Activated effector memory CD4-positive, alpha-beta T cell treated with anti-CD3 and anti-CD28 coated beads, Interleukin-2, amount 50 U/mL, for 16 hours (primary cell): ENCODE results near the gene PCYT1A.
"Not testable (repeated sequence)": the region's sequence is repeated elsewhere in the genome, so short reads cannot be mapped to it uniquely, and the experiment has no call there.

Experiments used
- DNase-seq: peaks from one replicate; pipeline ENCODE4 v3.0.0-alpha.2; 2020

PCYT1A gene

DNA sequence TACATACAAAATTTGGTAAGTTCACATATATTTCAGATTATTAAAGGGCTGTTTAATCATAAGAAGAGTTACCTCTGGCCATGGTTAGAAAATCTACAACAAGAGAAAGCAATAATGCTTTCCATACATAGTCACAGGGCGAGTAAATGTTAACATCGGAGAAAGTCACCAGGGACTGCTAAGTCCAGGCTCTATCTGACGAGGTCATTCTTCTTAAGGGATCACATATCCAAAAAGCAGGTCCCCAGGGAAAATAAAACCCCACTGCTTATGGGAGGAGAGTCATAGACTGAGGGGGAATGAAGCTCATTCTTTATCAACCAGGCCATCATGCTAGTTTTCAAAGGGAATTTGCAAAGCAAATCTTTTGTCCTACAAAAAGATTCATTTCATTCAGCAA, 3.1 kb downstream of the PCYT1A start:
- no peak for DNase-seq

DNA sequence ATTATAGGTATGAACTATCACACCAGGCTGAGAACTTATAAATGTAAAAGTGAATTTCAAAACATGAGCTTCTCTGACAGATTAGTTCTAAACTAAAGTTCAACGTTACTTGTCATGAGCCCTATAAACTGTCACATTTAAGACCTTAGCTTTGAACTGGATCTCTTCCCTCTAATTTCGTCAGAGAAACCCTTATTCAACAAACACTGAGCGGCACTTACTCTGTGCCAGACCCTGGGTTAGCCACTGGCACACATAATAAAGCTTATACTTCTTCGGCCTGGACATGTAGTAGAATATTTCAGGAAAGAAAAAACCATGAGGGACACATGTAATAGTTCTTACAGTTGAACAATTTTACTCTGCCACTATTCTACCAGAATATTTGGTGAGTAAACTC, 5.6 kb downstream of the PCYT1A start:
- DNase-seq, result no peak

DNA sequence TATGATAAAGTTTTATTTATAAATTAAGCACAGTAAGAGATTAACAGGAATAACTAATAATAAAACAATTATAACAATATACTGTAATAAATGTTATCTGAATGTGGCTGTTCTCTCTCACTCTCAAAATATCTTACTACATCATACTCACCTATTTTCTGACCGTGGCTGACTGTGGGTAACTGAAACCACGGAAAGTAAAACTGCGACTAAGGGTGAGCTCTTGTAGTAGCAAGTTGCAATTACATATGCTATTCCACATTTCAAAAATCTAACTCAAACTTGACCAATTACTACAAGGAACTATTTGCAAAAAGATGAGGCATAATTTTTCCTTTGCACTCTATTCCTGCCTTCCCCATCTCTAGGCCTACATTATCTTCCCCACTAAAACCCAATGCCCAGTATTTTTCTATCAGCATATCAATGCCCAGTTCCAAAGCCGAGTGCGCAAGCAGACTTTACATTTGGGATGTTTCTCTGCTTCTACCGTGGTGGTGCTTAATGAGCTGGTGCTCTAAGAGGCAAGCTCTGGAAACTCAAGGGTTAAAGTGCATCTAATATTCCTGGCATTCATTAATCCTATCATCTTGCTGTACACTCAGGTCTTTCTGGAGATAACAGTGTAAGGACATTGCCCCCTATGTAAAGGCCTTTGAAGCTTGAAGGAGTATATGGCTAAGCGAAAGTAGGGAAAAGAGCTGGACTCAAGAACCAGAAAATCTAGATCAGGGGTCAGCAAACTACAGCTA, 6.7 kb downstream of the PCYT1A start:
- no peak for DNase-seq

DNA sequence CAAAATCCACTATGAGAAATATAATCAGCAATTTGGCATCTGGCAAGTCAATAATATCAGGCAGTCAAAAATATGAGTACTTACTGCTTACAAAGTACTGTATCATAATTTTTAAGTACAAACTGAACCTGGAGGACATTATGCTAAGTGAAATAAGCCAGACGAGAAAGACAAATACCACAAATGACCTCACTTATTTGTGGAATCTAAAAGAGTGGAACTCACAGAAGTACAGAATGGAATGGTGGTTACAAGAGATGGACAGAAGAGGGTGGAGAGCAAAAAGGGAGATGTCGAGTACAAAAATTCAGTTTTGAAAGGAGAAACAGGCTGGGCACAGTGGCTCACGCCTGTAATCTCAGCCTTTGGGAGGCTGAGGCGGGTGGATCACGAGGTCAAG, 12.4 kb downstream of the PCYT1A start:
- DNase-seq, result no peak

DNA sequence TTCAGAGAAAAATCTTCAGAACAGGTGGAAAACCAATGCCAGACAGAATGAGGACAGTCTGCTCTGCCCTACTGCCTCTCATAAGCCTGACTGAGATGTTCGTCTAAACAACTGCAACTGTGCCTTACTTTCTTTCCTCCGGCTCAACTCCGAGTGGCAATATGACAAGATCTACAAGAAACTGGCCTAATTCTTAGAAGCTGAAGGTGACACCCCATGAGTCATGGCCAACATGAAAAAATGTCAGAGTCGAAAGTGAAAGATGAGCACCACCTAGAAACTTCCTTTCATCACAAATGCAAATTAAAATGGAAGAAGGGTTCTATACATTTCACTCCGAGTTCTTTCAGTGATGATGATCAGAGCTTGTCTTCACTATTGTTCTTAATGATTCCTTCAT, 12.9 kb downstream of the PCYT1A start:
- DNase-seq, result peak; percentile 82

DNA sequence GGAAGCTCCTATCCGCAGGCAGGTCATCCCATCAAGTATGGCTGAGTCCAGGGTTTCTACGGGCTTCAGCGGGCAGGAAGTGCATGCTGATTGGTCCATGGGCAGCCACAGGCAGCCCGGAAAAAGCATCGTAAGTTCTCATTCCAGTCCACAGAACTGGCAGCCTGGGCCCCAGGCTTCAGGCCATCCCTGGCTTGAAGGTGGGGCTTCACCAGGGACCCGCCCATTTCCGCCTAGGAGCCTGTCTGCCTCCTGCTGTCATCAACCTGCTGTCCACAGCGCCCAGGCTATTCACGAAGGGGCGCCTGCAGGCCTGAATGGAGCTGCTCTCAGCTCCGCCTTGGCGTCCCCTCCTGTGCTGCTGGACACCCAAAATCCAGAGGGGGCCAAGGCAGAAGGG, 13.9 kb downstream of the PCYT1A start:
- no peak for DNase-seq

DNA sequence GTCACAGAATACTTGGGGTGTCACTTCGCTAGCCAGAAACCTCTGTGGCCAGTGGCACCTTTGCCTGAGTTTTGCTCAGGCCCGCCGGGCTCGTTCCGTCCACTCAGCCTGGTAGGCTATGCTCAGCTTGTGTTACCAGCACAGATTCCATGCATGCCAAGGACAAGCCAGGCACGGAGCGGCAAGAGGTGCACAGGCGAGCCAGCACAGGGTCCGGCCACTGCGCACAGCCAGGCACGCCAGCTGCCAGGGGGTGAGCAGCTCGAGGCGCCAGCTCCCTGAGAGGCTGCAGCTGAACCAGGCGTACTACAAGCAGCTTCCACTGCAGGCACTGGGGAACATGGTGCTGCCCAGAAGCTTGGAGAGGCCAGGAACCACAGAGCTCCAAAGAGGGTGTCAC, 14.7 kb downstream of the PCYT1A start:
- no peak for DNase-seq

DNA sequence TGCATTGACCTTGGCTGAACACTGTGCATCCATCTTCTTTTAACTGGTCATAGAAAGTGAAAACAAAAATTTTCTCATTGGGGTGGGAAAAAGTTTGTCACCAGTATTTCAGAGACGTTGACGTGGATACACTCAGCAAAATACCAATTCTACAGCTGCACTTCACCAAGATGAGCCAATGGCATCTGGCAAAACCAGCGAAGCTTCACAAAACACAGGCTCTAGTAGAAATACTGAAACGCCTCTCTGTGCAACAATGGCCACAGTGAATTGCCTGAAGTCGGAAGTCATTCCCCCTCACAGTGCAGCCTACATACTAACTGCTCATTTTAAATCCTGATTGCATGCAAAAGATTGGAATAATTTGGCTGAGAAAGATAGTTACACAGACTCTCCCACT, 17.0 kb downstream of the PCYT1A start:
- DNase-seq, result no peak

DNA sequence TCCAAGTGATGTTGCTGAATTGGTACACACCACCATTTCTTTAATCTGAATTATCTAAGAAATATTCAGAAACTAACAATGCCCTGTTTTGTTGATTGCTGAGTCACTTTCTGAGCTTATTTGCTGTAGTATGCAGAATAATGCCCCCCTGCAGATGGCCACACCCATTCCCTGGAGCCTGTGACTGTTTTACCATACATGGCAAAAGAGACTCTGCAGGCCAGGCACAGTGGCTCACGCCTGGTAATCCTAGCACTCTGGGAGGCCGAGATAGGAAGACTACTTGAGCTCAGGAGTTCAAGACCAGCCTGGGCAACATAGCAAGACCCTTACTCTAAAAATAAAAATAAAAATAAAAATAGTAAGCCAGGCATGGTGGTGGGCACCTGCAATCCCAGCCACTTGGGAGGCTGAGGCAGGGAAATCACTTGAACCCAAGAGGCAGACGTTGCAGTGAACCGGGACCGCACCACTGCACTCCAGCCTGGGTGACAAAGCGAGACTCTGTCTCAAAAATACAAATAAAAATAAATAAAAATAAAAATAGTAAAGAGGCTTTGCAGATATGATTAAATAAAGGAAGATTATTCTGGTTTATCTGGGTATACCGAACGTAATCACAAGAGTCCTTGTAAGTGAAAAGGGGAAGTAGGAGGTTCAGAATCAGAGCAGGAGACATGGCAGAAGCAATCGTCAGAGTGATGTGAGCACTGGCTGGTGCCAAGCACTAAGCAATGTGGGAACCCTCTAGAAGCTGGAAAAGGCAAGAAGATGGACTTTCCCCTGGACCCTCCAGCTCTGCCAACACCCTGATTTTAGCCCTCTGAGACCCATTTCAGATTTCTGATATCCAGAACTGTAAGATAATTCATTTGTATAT, 19.0 kb downstream of the PCYT1A start:
- no peak for DNase-seq

DNA sequence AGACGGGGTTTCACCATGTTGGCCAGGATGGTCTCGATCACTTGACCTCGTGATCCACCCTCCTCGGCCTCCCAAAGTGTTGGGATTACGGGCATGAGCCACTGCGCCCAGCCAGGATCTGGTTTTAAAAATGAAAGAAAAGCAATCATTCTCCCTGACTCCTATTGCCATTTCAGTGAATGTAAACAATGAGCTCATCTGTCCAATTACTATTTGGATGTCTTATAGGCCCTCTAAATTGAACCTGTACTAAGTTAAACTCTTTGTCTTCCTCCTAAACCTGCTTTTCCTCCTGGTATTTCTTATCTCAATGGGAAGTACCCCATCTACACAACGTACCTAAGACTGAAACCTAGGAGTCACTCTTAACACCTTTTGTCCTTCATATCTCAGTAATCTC, 23.7 kb downstream of the PCYT1A start:
- DNase-seq, result no peak

DNA sequence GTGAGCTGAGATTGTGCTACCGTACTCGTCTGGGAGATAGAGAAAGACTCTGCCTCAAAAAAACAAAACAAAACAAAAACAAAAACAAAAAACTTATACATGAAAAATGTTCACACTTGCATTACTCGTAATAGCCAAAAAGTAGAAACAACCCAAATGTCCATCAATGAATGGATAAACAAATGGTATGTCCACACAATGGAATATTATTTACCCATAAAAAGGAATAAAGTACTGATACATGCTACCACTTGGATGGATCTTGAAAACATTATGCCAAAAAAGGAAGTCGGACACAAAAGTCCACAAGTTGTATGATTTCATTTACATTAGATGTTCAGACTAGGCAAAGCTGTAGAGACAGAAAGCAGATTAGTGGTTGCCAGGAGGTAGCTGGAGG, 26.7 kb downstream of the PCYT1A start:
- DNase-seq, result no peak

DNA sequence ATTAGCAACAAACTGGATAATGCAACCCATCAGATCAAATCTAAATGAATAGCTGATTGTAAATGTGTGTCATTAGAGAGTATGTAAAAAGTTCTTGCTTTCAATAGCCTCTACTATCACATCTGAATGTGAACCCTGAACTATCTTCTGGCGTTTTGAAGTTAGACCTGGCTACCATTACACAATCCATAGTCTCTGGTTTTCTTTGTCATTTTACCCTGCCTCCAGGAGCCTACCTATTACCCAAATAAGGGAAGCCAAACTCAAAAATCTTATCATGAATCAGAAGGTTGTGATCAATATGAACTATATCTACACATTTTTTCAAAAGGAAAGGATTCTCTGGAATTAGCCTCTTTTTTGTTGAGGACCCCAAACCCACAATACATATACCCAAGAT, 31.8 kb downstream of the PCYT1A start:
- DNase-seq, result no peak

DNA sequence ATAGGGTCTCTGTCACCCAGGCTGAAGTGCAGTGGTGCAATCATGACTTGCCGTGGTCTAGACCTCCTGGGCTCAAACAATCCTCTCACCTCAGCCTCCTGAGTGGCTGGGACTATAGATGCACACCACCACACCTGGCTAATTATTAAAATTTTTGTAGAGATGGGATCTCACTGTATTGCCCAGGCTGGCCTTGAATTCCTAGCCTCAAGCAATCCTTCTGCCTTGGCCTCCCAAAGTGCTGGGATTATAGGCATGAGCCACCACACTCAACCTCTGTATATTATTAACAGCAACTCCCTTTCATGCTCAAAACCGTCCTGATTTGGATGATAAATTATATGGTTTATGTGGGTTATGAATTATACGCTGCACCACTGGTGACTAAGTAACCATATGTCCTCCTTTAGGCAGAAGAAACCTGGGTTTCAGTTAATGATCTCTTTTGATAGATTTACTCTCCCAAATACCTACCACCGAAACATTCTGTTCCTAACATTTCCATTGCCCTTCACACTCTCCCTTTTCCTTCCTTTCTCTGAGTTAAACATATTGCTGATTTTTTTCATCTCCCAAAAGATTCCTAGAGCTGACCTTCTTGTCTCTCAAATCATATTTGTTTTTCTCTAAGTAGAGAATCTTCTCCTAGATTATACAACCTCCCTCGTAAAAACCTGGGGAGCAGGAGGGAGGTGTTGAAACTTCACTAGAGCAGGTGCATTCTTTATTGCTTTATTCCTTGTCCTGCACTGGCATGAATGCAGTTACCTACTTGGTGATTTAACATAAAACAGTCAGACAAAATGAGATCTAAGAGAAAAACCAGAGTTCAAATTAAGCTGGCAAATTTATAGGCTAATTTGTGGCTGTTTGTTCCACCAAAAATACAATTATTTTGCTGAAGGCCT, 32.9 kb downstream of the PCYT1A start:
- no peak for DNase-seq

DNA sequence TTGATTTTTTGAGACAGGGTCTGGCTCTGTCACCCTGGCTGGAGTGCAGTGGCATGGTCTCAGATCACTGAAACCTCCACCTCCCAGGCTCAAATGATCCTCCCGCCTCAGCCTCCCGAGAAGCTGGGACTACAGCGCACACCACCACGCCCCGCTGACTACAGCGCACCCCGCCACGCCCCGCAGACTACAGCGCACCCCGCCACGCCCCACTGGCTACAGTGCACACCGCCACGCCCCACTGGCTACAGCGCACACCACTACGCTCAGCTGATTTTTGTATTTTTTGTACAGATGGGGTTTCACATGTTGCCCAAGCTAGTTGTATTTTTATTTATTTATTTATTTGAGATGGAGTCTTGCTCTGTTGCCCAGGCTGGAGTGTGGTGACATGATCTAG, 35.6 kb downstream of the PCYT1A start:
- no peak for DNase-seq

DNA sequence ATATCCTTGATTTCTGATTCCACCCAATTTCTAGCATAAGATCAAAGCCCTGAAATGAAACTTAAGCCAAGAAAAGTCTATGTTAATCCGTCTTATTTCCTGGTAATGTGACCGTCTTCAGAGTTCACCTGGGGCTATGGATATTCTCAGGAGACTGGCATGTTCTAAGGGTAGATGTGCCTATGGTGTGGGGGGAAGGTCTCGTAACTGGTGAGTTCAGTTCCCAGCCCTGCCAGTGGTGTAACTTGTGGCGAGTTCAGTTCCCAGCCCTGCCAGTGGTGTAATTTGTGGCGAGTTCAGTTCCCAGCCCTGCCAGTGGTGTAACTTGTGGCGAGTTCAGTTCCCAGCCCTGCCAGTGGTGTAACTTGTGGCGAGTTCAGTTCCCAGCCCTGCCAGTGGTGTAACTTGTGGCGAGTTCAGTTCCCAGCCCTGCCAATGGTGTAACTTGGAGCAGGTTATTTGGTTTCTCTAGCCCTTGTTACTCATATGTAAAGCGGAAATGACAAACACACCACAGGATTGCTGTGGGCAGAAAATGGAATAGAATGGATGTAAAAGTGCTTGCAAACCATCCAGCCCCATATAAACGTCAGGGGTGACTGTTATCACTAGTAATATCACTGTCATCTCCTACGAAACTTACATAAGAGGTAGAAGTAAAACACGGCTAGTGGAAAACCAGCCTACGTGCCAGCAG, 40.8 kb downstream of the PCYT1A start:
- no peak for DNase-seq

DNA sequence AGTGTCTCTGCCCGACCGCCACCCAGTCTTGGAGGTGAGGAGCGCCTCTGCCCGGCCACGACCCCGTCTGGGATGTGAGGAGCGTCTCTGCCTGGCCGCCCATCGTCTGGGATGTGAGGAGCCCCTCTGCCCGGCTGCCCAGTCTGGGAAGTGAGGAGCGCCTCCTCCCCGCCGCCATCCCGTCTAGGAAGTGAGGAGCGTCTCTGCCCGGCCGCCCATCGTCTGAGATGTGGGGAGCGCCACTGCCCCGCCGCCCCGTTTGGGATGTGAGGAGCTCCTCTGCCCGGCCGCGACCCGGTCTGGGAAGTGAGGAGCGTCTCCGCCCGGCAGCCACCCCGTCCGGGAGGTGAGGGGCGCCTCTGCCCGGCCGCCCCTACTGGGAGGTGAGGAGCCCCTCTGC, 43.4 kb downstream of the PCYT1A start:
- not testable (repeated sequence) for DNase-seq

DNA sequence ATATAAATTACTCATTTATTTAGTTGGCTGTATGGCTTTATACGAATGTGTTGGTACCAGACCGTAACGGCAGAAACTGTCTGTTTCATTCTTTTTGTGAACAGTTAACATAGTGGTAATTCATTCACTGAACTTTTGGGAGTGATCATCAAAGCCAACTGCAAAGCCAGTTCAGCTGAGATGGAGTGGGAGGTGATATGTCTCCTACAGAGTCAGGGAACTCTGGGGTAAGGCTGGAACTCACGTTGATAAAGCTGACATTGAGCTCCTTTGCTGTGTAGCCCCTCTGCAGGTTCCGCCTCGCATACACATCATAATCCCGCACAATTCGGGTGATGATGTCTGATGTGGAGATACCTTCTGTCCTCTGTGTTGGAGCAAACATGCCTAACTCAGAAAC, 45.8 kb downstream of the PCYT1A start:
- no peak for DNase-seq

DNA sequence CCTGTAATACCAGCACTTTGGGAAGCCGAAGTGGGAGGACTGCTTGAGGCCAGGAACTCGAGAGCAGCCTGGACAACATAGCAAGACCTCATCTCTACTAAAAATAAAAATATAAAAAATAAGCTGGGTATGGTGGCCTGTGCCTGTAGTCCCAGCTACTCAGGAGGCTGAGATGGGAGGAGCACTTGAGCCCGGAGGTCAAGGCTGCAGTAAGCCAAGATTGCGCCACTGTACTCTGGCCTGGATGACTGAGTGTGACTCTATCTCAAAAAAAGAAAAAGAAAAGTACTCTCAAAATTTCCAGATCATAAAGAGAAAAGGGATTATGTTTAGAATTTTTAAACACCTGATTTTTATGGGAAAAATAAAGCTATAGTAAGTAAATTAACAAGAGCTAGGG, 47.1 kb downstream of the PCYT1A start:
- no peak for DNase-seq

DNA sequence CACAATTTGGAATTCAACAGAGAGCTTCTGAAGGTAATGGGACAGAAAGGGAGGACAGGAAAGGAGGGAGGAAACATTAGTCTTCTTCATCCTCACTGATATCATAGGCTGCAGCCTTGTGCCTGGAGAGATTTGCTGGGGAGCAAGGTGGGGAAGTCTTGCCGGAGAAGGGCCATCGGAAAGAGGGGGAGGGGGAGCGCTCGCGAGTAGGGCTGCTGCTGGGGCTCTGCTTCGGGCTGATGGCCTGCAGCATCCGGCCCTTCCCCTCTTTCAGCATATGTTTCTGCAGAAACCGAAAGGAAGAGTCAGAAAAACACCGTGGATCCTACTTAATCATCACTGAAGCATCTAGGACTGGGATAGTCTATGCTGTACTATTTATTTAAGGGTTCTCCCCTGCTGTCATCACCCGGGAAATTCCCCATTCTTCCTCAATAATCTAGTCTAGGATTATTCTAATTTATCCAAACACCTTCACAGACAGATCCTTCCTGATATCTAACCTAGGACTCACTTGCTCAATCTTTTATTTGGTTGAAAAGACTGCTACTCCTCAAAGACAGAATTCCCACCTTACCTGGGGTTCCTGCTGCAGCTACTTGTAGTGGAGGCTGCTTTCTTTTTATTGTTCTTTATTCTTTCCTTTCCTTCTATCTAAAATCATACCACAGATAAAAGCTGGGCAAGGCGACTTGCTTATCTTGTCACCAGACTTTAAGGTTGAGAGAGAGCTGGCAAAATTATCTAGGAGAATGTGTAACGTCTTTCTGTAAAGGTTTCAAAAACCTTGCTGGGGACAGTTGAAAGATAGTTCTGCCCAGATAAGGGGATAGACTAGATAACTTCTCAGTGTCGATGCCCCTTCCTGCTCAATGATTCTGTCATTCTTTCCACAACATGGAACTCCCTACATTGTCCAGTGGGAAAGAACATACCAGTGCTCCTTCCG, 48.6 kb downstream of the PCYT1A start:
- DNase-seq, result no peak

DNA sequence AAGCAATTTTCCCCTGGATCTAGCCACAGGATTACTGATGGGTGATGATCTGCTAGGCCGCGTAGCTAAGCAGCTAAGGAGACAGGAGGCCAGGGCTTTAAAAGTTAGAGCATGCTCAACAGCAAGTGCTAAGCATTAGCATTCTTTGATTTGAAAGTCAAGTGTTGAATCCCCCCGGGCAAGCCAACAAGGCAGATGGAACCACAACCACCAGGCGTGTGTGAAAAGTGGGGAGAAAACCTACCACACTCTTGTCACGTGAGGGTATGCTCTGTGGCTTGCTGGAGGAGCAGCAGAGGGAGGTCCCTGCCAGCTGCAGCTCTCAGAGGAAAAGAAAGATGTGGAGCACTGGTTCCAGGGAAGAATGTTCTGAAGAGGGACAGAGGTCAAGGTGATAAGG, 50.3 kb downstream of the PCYT1A start:
- DNase-seq, result no peak

DNA sequence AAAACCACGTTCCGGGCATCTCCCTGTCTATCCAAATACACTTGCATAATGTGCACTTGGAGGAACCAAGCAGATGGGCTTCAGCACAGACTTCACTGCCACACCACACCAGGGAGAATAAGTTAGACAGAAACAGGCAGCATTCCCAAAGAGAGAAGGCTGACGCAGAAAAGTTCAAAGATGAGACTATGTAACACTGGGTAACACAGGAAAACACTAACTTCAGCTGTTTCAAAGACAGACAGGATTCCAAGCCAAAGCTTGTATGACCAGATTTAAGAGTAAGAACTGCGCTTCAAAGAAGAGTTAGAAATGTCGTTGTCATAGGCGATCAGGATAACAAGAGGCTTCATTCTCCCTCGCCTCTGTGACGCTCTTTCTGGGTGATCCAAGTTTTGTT, 51.3 kb downstream of the PCYT1A start:
- DNase-seq, result no peak
